Measurements from ENCODE around the gene CNN2. TPM values are rescaled to one million over a fixed set of nuclear protein-coding genes. Genes with fewer than 3 reads are reported as not detected.
A peak's percentile ranks its signal among the peaks of the same experiment; 100 is the strongest.

CNN2 gene
- polyA plus RNA-seq, 2 of the 4 experiments (the other 2 are of a cell fraction), result 31.7 to 99.3 TPM

DNA sequence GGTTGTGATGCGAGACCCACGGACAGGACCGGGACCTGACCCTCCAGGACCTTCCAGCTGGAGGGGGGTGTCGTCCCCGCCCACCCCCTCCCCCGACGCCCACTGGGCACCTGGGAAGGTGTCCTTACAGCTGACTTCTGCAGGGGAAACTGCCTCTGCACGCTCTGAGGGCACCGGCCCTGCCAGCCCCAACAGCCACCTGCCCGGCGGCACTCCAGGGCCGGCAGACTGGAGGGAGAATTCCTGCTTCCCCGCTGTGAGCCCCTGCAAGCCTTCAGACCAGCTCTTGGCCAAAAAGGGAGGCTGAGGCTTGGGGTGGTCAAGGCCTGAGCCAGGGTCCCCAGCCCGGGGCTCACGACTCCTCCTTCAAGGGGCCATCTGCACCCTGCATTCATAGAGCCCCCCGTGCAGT lies 1.2 kb downstream of the CNN2 start:
- TF ChIP-seq, protein P1, sequence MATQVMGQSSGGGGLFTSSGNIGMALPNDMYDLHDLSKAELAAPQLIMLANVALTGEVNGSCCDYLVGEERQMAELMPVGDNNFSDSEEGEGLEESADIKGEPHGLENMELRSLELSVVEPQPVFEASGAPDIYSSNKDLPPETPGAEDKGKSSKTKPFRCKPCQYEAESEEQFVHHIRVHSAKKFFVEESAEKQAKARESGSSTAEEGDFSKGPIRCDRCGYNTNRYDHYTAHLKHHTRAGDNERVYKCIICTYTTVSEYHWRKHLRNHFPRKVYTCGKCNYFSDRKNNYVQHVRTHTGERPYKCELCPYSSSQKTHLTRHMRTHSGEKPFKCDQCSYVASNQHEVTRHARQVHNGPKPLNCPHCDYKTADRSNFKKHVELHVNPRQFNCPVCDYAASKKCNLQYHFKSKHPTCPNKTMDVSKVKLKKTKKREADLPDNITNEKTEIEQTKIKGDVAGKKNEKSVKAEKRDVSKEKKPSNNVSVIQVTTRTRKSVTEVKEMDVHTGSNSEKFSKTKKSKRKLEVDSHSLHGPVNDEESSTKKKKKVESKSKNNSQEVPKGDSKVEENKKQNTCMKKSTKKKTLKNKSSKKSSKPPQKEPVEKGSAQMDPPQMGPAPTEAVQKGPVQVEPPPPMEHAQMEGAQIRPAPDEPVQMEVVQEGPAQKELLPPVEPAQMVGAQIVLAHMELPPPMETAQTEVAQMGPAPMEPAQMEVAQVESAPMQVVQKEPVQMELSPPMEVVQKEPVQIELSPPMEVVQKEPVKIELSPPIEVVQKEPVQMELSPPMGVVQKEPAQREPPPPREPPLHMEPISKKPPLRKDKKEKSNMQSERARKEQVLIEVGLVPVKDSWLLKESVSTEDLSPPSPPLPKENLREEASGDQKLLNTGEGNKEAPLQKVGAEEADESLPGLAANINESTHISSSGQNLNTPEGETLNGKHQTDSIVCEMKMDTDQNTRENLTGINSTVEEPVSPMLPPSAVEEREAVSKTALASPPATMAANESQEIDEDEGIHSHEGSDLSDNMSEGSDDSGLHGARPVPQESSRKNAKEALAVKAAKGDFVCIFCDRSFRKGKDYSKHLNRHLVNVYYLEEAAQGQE (IDR thresholded peaks at IDR 0.05), result no peak
- TF ChIP-seq PHF8 (IDR thresholded peaks at IDR 0.05; ENCODE audit: borderline replicate concordance, low read depth), result no peak
- TF ChIP-seq ELK1 (IDR thresholded peaks at IDR 0.05; ENCODE audit: low read depth, low read length), result no peak
- TF ChIP-seq GATA3 (IDR thresholded peaks at IDR 0.05; ENCODE audit: borderline replicate concordance), result no peak
- no peak for TF ChIP-seq BHLHE40 (IDR thresholded peaks at IDR 0.05; ENCODE audit: low read depth, low read length)
- no peak for TF ChIP-seq ZC3H11A (IDR thresholded peaks at IDR 0.05)
- no peak for TF ChIP-seq POLR2AphosphoS2 (conservative IDR thresholded peaks at IDR 0.05; ENCODE audit: low read length)
- TF ChIP-seq NPAS2 (CRISPR knock-in tag; IDR thresholded peaks at IDR 0.05; ENCODE audit: borderline replicate concordance), result no peak
- no peak for TF ChIP-seq EHF (CRISPR knock-in tag; IDR thresholded peaks at IDR 0.05)
- no peak for TF ChIP-seq FOXS1 (CRISPR knock-in tag; IDR thresholded peaks at IDR 0.05)
- Histone ChIP-seq H3K27ac (peak overlapping the region; percentile 92 to 100), H3K9me3 (no peaks in the 10 kb centered on the region), H3K4me2 (peak overlapping the region; percentile 96), H3K4me3 (peak overlapping the region; percentile 87), H3K4me1 (peaks cover 13% of the 10 kb centered on the region; the same call in 1 of the 3 replicates)
- 0% methylated on average over 3 of the region's 16 CpGs for WGBS (ENCODE audit: missing lambda C conversion rate)
- FAIRE-seq (no peak), DNase-seq (ENCODE audit: low read depth in 1 of 2, low spot score in 1 of 2) (no peak), ATAC-seq (peak; percentile 36 to 44; a peak in 3 of 6 replicates)
- ChIA-PET POLR2A (interaction anchor here (1.4 kb wide), 1 partner anchor 14 kb away, joined by 3 read pairs; no protein-coding TSS in a partner anchor), CTCF (interaction anchor here (1.0 to 2.7 kb wide), 3 partner anchors 11 to 216 kb away, joined by 3 to 12 read pairs (median 3); partner anchors contain the start of gene ABCA7)

DNA sequence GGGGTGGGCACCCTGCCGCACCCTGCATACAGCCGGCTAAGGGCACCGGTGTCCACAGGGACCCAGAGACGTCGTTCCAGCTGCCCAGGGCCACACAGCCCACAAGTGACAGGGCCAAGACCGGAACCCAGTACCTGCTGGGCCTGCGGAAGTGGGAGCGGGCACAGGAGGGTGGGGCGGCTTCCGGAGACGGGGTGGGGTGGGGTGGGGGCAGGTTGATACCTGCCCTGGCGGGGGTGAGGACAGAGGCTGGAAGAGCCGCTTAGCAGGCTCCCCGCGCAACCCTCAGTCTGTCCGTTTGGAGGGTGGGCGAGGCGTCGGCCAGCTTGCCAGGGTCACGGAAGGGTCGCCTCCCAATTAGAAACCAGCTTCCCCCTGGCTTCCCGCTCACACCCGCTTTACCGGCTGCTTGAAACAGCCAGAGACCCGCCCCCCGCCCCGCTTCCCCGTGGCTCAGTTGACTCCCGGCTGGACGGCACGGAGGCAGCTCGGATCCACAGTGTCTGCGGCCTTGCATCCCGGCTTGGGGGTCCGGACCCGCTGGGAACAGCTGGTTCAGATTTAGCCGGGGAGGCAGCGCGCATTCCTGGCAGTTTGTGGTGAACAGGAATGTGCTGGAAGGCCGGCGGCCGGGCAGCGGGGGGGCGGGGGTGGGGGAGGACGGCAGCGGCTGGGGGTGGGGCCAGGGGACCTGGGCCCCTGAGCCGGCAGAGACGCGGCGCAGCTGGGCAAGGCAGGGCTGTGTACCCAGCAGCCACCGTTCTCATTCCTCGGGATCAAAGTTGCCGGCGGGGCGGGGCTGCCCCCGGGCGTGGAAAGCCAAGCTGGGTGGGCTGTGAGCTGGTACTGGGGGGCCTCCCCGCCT lies 1.9 kb downstream of the CNN2 start:
- FAIRE-seq (no peak), ATAC-seq (peak; percentile 55 to 69), DNase-seq (ENCODE audit: low read depth in 1 of 2, low spot score in 1 of 2) (peak; percentile 43 to 68)
- CTCF ChIA-PET, result interaction anchor here (1.0 to 2.7 kb wide), 5 partner anchors 11 to 107 kb away, joined by 3 to 12 read pairs (median 3); partner anchors contain the start of gene ABCA7
- H3K9me3 ChIP-seq, result no peaks in the 10 kb centered on the region
- peaks cover 13% of the 10 kb centered on the region; the same call in 1 of the 3 replicates for H3K4me1 ChIP-seq
- POLR2A ChIA-PET, result interaction anchor here (1.4 to 1.6 kb wide), 2 partner anchors 12 to 13 kb away, joined by 3 to 7 read pairs; partner anchors contain the start of gene ABCA7
- TF ChIP-seq FOSB (CRISPR knock-in tag; IDR thresholded peaks at IDR 0.05) (no peak), GATA3 (IDR thresholded peaks at IDR 0.05; ENCODE audit: borderline replicate concordance) (no peak), ZFP36 (IDR thresholded peaks at IDR 0.05; ENCODE audit: borderline replicate concordance, partially characterized antibody) (peak; percentile 67), CBX8 (IDR thresholded peaks at IDR 0.05) (no peak), HOXB5 (CRISPR knock-in tag; IDR thresholded peaks at IDR 0.05) (no peak), NPAS2 (CRISPR knock-in tag; IDR thresholded peaks at IDR 0.05; ENCODE audit: borderline replicate concordance) (no peak), ELK1 (IDR thresholded peaks at IDR 0.05; ENCODE audit: low read depth, low read length) (no peak), JUN (IDR thresholded peaks at IDR 0.05) (peak in 1 of 2 experiments; percentile 38; a peak in 1 of 5 replicates), E2F6 (IDR thresholded peaks at IDR 0.05; ENCODE audit: borderline replicate concordance, low read depth) (no peak), BCL3 (IDR thresholded peaks at IDR 0.05) (no peak), POLR2A (IDR thresholded peaks at IDR 0.05; ENCODE audit: low read length) (0 out of 2 replicates have a peak, but pooled peaks have one; percentile 15), FOXS1 (CRISPR knock-in tag; IDR thresholded peaks at IDR 0.05) (no peak)
- H3K27ac ChIP-seq, result peak overlapping the region; percentile 92 to 100
- peak overlapping the region; percentile 96 for H3K4me2 ChIP-seq
- 0% methylated on average over 9 of the region's 58 CpGs for WGBS (ENCODE audit: missing lambda C conversion rate)
- H3K4me3 ChIP-seq, result peak overlapping the region; percentile 87
